Measurements from ENCODE around the gene ENHO. TPM values are rescaled to one million over a fixed set of nuclear protein-coding genes. Genes with fewer than 3 reads are reported as not detected.

ENHO gene
- total RNA-seq, 2 experiments from 2014 or later: 0.45 TPM; not detected in 1

DNA sequence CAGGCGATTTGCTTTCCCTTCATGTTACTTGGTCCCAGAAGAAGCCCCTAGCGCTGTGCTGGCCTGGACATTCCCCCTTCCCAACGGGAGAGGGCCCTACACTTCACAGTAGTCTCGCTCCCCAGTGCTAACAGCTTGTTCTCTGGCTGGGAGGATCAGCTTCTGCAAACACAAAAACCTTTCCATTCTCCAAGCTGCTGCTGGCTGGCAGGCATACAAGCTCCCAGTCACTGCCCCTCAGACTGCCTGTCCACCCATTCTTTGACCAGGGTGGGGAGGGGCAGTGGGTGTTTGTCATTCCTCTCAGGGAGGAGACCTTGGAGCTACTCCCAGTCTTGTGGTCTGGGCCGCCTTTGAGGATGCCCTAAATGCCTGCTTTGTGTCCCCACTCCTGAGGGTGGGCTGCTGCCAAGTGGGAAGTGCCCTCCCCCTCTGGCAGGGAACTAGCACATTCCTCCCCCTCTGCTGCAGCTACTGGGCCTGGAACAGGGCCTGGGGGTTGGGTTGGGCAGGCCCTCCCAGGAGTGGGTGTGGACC lies 20.8 kb downstream of the ENHO start:
- no peak overlapping the region for H3K4me3 Mint-ChIP-seq
- intact Hi-C loops (cut with DNase I, micrococcal nuclease): loop anchor here in 1 of 2 experiments (5.0 kb wide), 1 partner anchor 135 kb away; the partner anchor contains the start of gene SIGMAR1
- H3K36me3 Mint-ChIP-seq (ENCODE audit: low read depth): no peaks in the 10 kb centered on the region
- no peaks in the 10 kb centered on the region for H3K27me3 ChIP-seq (ENCODE audit: control insufficient read depth in 1 of 2, insufficient read depth in 2 of 2, low read length in 2 of 2)
- TF ChIP-seq, protein P1, sequence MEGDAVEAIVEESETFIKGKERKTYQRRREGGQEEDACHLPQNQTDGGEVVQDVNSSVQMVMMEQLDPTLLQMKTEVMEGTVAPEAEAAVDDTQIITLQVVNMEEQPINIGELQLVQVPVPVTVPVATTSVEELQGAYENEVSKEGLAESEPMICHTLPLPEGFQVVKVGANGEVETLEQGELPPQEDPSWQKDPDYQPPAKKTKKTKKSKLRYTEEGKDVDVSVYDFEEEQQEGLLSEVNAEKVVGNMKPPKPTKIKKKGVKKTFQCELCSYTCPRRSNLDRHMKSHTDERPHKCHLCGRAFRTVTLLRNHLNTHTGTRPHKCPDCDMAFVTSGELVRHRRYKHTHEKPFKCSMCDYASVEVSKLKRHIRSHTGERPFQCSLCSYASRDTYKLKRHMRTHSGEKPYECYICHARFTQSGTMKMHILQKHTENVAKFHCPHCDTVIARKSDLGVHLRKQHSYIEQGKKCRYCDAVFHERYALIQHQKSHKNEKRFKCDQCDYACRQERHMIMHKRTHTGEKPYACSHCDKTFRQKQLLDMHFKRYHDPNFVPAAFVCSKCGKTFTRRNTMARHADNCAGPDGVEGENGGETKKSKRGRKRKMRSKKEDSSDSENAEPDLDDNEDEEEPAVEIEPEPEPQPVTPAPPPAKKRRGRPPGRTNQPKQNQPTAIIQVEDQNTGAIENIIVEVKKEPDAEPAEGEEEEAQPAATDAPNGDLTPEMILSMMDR (IDR thresholded peaks at IDR 0.05): no peak
- ATAC-seq (ENCODE audit: poor library complexity) (no peak), DNase-seq (no peak)
- no peak overlapping the region for H3K4me3 ChIP-seq (ENCODE audit: low read length)
- no peaks in the 10 kb centered on the region for H3K36me3 ChIP-seq (ENCODE audit: insufficient read depth, low read length)
- peaks cover 13% of the 10 kb centered on the region for H3K27me3 Mint-ChIP-seq
- H3K4me1 ChIP-seq (ENCODE audit: insufficient read depth, low read length): peaks cover 3% of the 10 kb centered on the region
- no peaks in the 10 kb centered on the region for H3K9me3 Mint-ChIP-seq
- H3K27ac Mint-ChIP-seq: no peak overlapping the region
- H3K27ac ChIP-seq (ENCODE audit: low read depth in 1 of 2, low read length in 2 of 2): no peak overlapping the region
- no peaks in the 10 kb centered on the region for H3K4me1 Mint-ChIP-seq (ENCODE audit: low read depth)
- CTCF ChIA-PET: no interaction called here
- POLR2A ChIA-PET: no interaction called here
- no peaks in the 10 kb centered on the region for H3K9me3 ChIP-seq (ENCODE audit: control insufficient read depth in 1 of 2, insufficient read depth in 1 of 2, low read length in 2 of 2)

DNA sequence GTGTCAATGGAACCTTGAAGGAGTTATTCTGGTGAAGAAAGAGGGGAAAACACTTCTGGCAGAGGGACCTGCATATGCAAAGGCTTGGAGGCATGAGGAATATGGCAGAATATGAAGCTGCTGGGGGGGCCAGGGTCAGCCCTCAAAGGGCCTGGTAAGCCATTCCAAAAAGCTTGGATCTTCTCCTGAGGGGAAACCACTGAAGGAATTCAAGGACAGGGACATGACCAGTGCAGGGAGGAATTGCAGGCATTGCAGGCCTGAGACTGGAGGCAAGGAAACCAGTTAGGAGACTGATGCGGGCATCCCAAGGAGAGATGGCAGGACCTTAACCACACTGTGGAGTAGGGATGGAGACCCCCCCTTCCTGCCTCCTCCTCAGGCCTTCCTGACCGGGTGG lies 21.4 kb downstream of the ENHO start:
- ChIA-PET CTCF (interaction anchor here (1.5 kb wide), 1 partner anchor 169 kb away, joined by 4 read pairs; no protein-coding TSS in a partner anchor), POLR2A (no interaction called here)
- intact Hi-C loops (cut with DNase I, micrococcal nuclease): loop anchor here in 1 of 2 experiments (5.0 kb wide), 1 partner anchor 136 kb away; the partner anchor contains the start of gene SIGMAR1
- no peak for ATAC-seq (ENCODE audit: poor library complexity)
- H3K9me3 ChIP-seq (ENCODE audit: control insufficient read depth in 1 of 2, insufficient read depth in 1 of 2, low read length in 2 of 2): no peaks in the 10 kb centered on the region
- Mint-ChIP-seq H3K4me3 (no peak overlapping the region), H3K4me1 (ENCODE audit: low read depth) (no peaks in the 10 kb centered on the region), H3K9me3 (no peaks in the 10 kb centered on the region), H3K36me3 (ENCODE audit: low read depth) (no peaks in the 10 kb centered on the region), H3K27ac (no peak overlapping the region), H3K27me3 (peaks cover 13% of the 10 kb centered on the region)
- no peaks in the 10 kb centered on the region for H3K36me3 ChIP-seq (ENCODE audit: insufficient read depth, low read length)
- H3K27ac ChIP-seq (ENCODE audit: low read depth in 1 of 2, low read length in 2 of 2): no peak overlapping the region
- TF ChIP-seq, protein P1 (IDR thresholded peaks at IDR 0.05): no peak
- H3K4me3 ChIP-seq (ENCODE audit: low read length): no peak overlapping the region
- no peak for DNase-seq
- peaks cover 3% of the 10 kb centered on the region for H3K4me1 ChIP-seq (ENCODE audit: insufficient read depth, low read length)
- no peaks in the 10 kb centered on the region for H3K27me3 ChIP-seq (ENCODE audit: control insufficient read depth in 1 of 2, insufficient read depth in 2 of 2, low read length in 2 of 2)

DNA sequence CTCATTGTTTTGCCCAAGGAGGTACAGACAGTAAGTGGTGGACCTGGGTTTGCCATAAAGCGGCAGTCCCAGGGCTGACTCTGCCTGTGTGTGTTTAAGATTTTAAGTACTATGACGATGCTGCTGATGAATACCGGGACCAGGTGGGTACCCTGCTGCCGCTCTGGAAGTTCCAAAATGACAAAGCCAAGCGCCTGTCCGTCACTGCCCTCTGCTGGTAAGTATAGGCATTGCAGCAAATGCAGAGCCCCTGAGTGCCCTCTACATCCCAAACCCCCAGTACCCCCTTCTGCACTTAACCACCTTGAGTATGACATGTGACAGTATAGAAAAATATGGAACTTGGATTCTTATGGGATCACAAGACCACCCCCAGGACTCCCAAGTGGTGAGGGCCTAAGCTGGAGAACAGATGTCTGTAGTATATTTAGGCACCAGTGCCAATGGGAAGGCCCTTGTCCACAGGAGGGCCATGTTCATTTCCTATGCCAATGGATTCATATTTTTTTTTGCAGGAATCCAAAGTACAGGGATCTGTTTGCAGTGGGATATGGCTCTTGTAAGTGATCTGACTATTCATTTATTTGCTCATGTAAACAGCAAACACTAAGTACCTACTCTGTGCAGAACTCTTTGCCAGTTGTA lies 22.0 kb downstream of the ENHO start:
- DNase-seq (peak; percentile 47 to 81 (median 66)), ATAC-seq (ENCODE audit: poor library complexity) (peak; percentile 94)
- peaks cover 3% of the 10 kb centered on the region for H3K4me1 ChIP-seq (ENCODE audit: insufficient read depth, low read length)
- intact Hi-C loops (cut with DNase I, micrococcal nuclease): loop anchor here (1.0 to 5.0 kb wide), 5 partner anchors 63 to 168 kb away; partner anchors contain the start of gene SIGMAR1 (in 1 of the 2)
- Mint-ChIP-seq H3K36me3 (ENCODE audit: low read depth) (no peaks in the 10 kb centered on the region), H3K4me3 (no peak overlapping the region), H3K4me1 (ENCODE audit: low read depth) (no peaks in the 10 kb centered on the region), H3K27me3 (peaks cover 10% of the 10 kb centered on the region), H3K9me3 (no peaks in the 10 kb centered on the region), H3K27ac (no peak overlapping the region)
- POLR2A ChIA-PET: no interaction called here
- H3K9me3 ChIP-seq (ENCODE audit: control insufficient read depth in 1 of 2, insufficient read depth in 1 of 2, low read length in 2 of 2): no peaks in the 10 kb centered on the region
- no peaks in the 10 kb centered on the region for H3K36me3 ChIP-seq (ENCODE audit: insufficient read depth, low read length)
- TF ChIP-seq, protein P1 (IDR thresholded peaks at IDR 0.05): peak; percentile 97
- CTCF ChIA-PET: interaction anchor here (1.5 kb wide), 1 partner anchor 168 kb away, joined by 4 read pairs; no protein-coding TSS in a partner anchor
- H3K4me3 ChIP-seq (ENCODE audit: low read length): no peak overlapping the region
- H3K27me3 ChIP-seq (ENCODE audit: control insufficient read depth in 1 of 2, insufficient read depth in 2 of 2, low read length in 2 of 2): no peaks in the 10 kb centered on the region
- no peak overlapping the region for H3K27ac ChIP-seq (ENCODE audit: low read depth in 1 of 2, low read length in 2 of 2)

Data from CD4-positive, alpha-beta T cell (primary cell).